Heart left ventricle (tissue), 13 donors: ENCODE measurements around the gene RUNX2.

Experiments
- POLR2A ChIP-seq, 2 donors: fragments of 450-650 bp; IDR thresholded peaks; one replicate each; pipeline ENCODE4 v1.6.1; 2017; ENCODE audit warnings: antibody characterized with exemption in 2 of 2, mild to moderate bottlenecking in 2 of 2, moderate library complexity in 2 of 2
- TF ChIP-seq, protein P1 (sequence below), 12 donors: fragments of 200-600 bp; sonication (generic) in 4 of 12; IDR thresholded peaks; one replicate each; pipeline versions ENCODE4 v1.5.0 to v1.8.0; 2018 to 2022; ENCODE audit warnings: antibody characterized with exemption in 12 of 12, mild to moderate bottlenecking in 5 of 12
- donor health status: ischemic (EF 13 %, LVEDD 7.1; RV severe dilation, severe dysfunction).
- donor health status: DM: no; HTN: yes; CAD: no.
- donor health status: DM: no; HTN: no; CAD: no.
- donor health status: ischemic (EF 25% LVEDD 6.9; RV normal size, moderate dysfunction).
- donor health status: ischemic (EF 25% LVEDD 5.7; RV mildly dilated, moderate dysfunction).
- donor health status: ischemic (EF 35%, LVEDD 5.7; RV mildly dilated, moderate dysfunction).
- donor health status: nonischemic (EF 11% LVEDD 7.7; RV severe dilation, severe dysfunction).
- donor health status: DM: yes; HTN: yes; CAD: no.
- donor health status: PGD.
- donor health status: ischemic (EF 29% LVEDD 5.4; RV normal size, mild dysfunction).
- donor health status: nonischemic (EF 23%, LVEDD 6.1; RV moderate dilation, normal function).

DNA sequence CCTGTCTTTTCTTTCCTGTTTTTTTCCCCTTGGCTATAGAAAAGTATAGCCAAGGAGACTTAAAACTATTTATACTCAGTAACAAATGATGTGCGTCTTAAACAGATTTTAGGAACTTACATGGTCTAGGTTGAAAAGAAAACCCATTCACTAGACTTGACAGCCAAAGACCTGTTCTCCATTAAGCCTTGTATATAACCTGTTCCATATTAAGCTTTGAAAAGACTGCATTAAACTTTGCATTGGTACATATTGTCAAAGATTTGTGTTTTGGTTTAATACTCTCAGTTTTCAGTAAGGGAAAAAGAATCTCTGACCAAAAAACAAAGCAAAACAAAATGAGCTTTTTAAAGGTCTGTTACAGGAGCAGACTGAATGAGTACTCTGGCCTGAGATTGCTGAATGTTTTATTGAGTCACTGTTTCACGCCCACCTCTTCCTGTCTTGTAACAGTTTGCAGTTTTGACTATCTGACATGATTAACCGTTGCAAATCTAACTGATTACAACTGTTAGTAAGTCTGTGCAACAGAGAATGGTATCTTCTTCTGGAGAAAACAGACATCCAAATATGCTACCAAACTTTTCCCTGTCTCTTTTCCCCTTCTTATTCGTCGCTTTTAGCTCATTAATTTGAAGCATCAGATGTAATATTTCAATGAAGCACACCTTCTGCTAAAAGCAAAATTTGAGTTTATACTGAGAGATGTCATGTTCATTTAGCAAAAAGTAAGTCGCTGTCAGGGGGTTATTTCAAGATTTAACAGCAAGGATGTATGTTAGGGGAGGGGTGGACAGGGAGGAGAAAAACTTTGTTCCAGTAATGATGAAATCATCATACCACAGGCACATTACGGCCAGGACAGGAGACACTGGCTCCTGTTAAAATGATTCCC lies 108.7 kb downstream of the RUNX2 start:
- TF ChIP-seq, protein P1, sequence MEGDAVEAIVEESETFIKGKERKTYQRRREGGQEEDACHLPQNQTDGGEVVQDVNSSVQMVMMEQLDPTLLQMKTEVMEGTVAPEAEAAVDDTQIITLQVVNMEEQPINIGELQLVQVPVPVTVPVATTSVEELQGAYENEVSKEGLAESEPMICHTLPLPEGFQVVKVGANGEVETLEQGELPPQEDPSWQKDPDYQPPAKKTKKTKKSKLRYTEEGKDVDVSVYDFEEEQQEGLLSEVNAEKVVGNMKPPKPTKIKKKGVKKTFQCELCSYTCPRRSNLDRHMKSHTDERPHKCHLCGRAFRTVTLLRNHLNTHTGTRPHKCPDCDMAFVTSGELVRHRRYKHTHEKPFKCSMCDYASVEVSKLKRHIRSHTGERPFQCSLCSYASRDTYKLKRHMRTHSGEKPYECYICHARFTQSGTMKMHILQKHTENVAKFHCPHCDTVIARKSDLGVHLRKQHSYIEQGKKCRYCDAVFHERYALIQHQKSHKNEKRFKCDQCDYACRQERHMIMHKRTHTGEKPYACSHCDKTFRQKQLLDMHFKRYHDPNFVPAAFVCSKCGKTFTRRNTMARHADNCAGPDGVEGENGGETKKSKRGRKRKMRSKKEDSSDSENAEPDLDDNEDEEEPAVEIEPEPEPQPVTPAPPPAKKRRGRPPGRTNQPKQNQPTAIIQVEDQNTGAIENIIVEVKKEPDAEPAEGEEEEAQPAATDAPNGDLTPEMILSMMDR (IDR thresholded peaks at IDR 0.05): no peak
- no peak for TF ChIP-seq POLR2A (IDR thresholded peaks at IDR 0.05)
